Subcutaneous abdominal adipose tissue (tissue), 5 donors: ENCODE data around the gene ABHD12B.

Experiments
- H3K27ac ChIP-seq: one replicate; pipeline ENCODE4 v1.7.0; 2013; ENCODE audit warnings: low read depth, mild to moderate bottlenecking, inconsistent platforms, low read length, moderate library complexity
- H3K27me3 ChIP-seq, 5 donors: one replicate each; pipeline ENCODE4 v1.7.0; 2013; ENCODE audit warnings: low read length in 5 of 5, inconsistent platforms in 1 of 5; ENCODE audit not compliant: control insufficient read depth in 5 of 5, insufficient read depth in 4 of 5
- H3K36me3 ChIP-seq, 5 donors: one replicate each; pipeline ENCODE4 v1.7.0; 2013; ENCODE audit warnings: low read length in 5 of 5; ENCODE audit not compliant: control insufficient read depth in 5 of 5, insufficient read depth in 5 of 5
- H3K4me1 ChIP-seq, 5 donors: one replicate each; pipeline ENCODE4 v1.7.0; 2013; ENCODE audit warnings: low read length in 5 of 5, mild to moderate bottlenecking in 3 of 5, moderate library complexity in 1 of 5; ENCODE audit not compliant: control insufficient read depth in 5 of 5, insufficient read depth in 5 of 5
- H3K4me3 ChIP-seq, 5 donors: one replicate each; pipeline ENCODE4 v1.7.0; 2013; ENCODE audit warnings: low read length in 5 of 5, low read depth in 1 of 5
- H3K9ac ChIP-seq, 5 donors: one replicate each; pipeline ENCODE4 v1.7.0; 2013; ENCODE audit warnings: low read length in 5 of 5, mild to moderate bottlenecking in 4 of 5, moderate library complexity in 3 of 5
- H3K9me3 ChIP-seq, 5 donors: one replicate each; pipeline ENCODE4 v1.7.0; 2013; ENCODE audit warnings: low read length in 5 of 5; ENCODE audit not compliant: control insufficient read depth in 5 of 5
- donor health status: healthy.
- donor health status: healthy.
- donor health status: healthy.
- donor health status: healthy.
- donor health status: healthy.

The ABHD12B gene

DNA sequence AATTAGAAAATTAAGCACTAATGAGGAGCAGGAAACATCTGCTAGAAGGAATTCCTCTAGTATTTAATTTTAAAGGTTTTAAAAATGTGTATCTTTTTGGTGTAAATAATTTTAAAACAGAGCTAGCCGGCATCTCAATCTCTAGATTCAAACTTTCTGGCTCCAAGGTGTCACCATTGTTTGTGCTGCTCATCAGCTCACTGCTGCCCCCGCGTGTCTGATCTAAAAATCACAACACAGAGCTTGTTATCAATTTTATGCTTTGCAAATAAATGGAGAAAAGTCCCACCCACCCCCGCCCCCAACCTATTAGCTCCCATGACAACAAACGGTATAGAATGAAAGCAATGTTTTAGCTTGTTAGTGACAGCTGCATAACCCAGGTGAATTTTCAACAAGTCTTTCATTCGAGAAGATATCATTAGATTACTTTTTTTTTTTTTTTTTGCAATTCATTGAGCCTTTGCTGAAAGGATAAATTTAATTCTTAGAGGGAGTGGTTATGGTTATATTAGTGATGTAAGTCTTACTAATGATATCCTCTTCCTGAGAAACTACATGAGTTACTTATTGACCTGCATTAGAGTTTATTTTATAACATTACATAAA, 11.3 kb upstream of the ABHD12B start:
- H3K4me3 ChIP-seq: peak overlapping the region; percentile 60 to 87 (median 78)

DNA sequence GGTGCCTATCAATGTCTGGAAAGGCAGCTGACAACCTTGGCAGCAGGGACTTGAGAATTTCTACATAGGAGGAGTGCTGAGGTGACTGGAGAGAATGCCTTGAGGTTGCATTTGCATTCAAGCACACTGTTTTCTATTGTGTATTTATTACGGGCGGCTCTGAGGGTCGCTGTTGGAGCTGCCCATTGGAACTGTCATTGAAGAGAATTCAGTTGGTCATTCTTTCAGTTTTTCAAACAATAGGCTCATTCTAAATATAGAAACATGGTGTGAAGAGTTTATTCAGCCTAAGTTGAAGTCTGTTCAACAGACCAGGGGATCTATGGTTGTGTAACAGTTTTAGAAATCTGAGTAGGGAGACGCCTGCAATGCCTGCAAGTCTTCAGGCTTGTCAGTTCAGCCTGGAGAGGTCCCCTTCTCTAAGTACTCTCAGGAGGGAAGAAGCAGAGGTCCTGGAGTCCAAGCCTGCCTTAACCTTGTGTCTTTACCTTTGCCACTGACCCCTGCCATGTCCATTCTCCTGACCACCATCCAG, 9.8 kb upstream of the ABHD12B start:
- no peak overlapping the region for H3K4me3 ChIP-seq
- no peaks in the 10 kb centered on the region for H3K36me3 ChIP-seq
- no peak overlapping the region for H3K9ac ChIP-seq
- H3K4me1 ChIP-seq: peaks cover 0 to 17% (median 10%) of the 10 kb centered on the region in 5 donors
- no peaks in the 10 kb centered on the region for H3K27me3 ChIP-seq
- H3K27ac ChIP-seq: no peak overlapping the region
- H3K9me3 ChIP-seq: no peaks in the 10 kb centered on the region

More for the DNA sequence above, 11.3 kb upstream of the ABHD12B start:
- Histone ChIP-seq H3K9me3 (no peaks in the 10 kb centered on the region), H3K27me3 (no peaks in the 10 kb centered on the region), H3K27ac (peak overlapping the region; percentile 23), H3K4me1 (peaks cover 0 to 15% (median 10%) of the 10 kb centered on the region in 5 donors), H3K9ac (peak overlapping the region in 2 of 5 donors; percentile 51 to 72), H3K36me3 (no peaks in the 10 kb centered on the region)

DNA sequence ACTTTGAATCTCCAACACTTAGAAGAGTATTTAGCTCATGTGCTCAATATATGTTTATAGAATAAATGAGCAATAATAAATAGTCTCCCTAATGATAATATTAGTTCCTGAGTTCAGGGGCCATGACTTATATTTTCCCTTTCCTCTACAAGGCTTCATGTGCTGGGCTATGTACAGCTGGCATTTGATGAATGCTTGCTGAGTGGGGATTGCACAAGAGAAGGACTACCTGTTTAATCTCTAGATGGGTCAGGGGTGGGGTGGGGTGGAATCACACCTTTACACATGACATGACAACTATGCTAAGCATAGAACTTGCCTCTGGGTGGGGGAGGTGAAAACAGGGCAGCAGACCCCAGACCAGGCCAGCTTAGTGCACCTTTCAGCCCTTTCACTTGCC, 7.6 kb upstream of the ABHD12B start:
- no peak overlapping the region for H3K9ac ChIP-seq
- no peaks in the 10 kb centered on the region for H3K27me3 ChIP-seq
- H3K4me1 ChIP-seq: peaks cover 0 to 16% (median 10%) of the 10 kb centered on the region in 5 donors
- no peak overlapping the region for H3K4me3 ChIP-seq
- no peaks in the 10 kb centered on the region for H3K9me3 ChIP-seq
- no peaks in the 10 kb centered on the region for H3K36me3 ChIP-seq
- no peak overlapping the region for H3K27ac ChIP-seq

DNA sequence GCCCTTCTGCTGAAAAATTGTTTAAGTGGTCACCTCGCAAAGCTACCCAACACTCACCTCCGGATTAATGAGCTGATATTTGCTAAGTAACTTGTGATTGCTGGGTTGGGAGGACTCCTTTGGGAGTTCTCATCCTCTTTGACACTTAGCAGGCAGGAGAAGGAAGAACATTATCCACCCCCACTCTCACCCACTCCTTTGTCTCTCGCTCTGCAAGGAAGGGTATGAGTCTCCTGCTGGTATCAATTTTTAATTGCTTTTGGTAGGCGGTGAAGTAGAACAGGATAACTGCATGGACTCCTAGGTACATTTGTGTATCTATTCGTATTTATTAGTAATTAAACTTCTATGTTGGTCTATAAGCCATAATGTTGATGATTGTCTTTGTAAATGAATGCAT, 6.9 kb upstream of the ABHD12B start:
- Histone ChIP-seq H3K27me3 (no peaks in the 10 kb centered on the region), H3K36me3 (no peaks in the 10 kb centered on the region), H3K9me3 (no peaks in the 10 kb centered on the region), H3K4me1 (peaks cover 0 to 9% (median 4%) of the 10 kb centered on the region in 5 donors), H3K27ac (no peak overlapping the region), H3K4me3 (no peak overlapping the region), H3K9ac (no peak overlapping the region)

DNA sequence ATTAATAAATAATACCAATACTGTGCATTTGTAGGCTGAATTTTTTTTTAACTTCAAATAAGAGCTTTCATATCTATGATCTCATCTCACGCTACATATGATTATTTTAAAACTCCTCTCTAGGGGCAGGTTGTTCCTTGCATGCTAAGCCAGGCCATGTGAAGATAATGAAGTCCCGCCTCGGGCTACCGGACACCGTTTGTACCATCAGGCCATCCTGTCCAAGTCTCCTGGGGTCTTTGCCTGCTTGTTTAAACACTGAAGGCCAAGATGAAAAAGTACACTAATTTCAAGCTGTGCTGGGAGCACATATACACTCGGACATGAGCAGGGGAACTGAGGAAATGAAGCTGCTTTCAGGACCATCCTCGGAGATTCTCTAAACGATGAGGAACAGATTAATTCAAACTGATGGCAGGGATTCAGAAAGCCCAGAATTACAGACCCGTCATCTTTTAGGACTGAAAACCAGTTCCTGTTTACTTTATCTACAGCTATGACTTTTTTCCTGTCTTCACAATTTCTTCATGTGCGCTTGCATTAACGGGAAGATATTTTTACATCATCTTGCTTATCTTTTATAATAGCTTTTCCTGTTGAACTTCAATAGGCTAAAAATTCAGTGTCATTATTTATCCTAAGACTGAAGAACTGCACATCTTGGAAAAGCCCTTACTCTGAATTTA, 6.3 kb upstream of the ABHD12B start:
- Histone ChIP-seq H3K27me3 (no peaks in the 10 kb centered on the region), H3K36me3 (no peaks in the 10 kb centered on the region), H3K4me3 (no peak overlapping the region), H3K27ac (no peak overlapping the region), H3K9me3 (no peaks in the 10 kb centered on the region), H3K4me1 (peaks cover 0 to 5% (median 0%) of the 10 kb centered on the region in 5 donors), H3K9ac (no peak overlapping the region)

DNA sequence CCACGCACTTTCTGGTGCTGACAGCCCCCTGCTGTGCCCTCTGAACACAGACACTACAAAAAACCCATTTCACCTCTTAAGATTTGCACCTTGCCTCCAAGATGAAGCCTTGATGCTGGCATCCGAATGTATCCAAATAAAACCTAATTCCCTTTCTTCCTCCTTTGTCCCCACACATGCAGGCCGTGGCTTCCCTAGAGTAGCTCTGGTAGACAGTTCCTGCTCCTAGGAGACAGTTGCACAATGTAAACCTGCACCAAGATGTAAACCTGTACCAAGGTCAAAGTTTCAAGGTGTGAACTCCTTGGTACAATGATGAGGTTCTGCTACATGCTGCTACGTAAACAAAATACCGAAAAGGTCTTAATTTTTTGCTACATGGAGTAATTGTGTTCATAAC, 625 bp upstream of the ABHD12B start:
- Histone ChIP-seq H3K4me3 (no peak overlapping the region), H3K9ac (no peak overlapping the region), H3K27me3 (peaks cover 0 to 8% (median 2%) of the 10 kb centered on the region in 5 donors), H3K27ac (no peak overlapping the region), H3K9me3 (no peaks in the 10 kb centered on the region), H3K36me3 (no peaks in the 10 kb centered on the region), H3K4me1 (peaks cover 0 to 12% (median 6%) of the 10 kb centered on the region in 5 donors)

DNA sequence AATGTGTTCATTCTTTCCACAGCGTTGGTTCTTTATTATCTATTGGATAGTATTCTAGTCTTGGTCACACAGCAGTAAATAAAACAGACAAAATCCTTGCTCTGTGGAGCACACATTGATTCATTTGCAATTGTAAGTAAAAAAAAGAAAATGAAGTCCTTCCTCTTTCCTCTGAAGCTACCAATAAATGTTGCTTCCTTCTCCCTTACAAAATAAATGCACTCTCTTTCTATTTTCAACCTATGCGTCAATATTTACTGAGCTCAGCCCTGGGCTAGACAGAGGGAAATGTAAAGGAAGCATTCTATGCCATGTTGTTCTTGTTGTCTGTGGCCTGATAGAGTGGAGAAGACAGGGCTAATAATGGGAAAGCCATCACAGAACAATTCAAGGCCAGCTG, 2.9 kb downstream of the ABHD12B start:
- H3K27me3 ChIP-seq: peaks cover 0 to 8% (median 2%) of the 10 kb centered on the region in 5 donors
- no peaks in the 10 kb centered on the region for H3K9me3 ChIP-seq
- no peak overlapping the region for H3K4me3 ChIP-seq
- no peak overlapping the region for H3K27ac ChIP-seq
- H3K36me3 ChIP-seq: no peaks in the 10 kb centered on the region
- H3K4me1 ChIP-seq: peaks cover 0 to 20% (median 12%) of the 10 kb centered on the region in 5 donors
- no peak overlapping the region for H3K9ac ChIP-seq

DNA sequence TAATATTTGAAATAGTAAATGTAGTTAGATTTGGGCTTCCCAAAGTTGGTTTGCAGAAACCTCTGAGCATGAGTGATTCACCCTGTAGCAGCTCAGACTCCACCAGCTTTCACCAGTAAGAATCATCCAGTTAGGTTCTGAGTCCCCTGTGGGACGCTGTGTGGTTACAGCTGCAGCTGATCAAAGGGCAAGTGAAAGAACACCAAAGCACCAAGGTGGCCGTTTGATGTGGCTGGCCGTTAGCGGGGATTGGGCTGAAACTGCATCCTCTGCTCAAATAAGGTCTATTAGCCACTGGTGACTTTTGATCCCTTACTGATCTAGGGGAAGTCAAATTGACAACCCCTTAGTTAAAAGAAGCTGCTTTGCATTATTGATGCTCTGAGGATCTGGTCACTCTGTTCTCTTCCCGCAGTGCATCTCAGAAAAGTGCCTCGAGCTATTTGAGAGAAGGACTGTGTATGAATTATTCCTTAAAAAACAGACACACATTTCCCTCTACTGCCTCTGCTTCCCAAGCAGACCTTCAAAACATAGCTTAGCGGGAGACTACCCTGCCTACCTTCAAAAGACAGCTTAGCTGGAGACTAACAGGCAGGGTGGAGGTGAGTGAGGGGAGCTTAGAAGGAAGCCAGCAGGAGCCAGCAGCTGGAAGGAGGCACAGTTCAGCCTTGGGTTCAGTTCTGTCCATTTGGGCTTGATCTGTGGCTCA, 3.7 kb downstream of the ABHD12B start:
- Histone ChIP-seq H3K9ac (no peak overlapping the region), H3K9me3 (no peaks in the 10 kb centered on the region), H3K4me1 (peaks cover 0 to 20% (median 12%) of the 10 kb centered on the region in 5 donors), H3K27me3 (peaks cover 0 to 8% (median 2%) of the 10 kb centered on the region in 5 donors), H3K4me3 (no peak overlapping the region), H3K36me3 (no peaks in the 10 kb centered on the region), H3K27ac (no peak overlapping the region)

DNA sequence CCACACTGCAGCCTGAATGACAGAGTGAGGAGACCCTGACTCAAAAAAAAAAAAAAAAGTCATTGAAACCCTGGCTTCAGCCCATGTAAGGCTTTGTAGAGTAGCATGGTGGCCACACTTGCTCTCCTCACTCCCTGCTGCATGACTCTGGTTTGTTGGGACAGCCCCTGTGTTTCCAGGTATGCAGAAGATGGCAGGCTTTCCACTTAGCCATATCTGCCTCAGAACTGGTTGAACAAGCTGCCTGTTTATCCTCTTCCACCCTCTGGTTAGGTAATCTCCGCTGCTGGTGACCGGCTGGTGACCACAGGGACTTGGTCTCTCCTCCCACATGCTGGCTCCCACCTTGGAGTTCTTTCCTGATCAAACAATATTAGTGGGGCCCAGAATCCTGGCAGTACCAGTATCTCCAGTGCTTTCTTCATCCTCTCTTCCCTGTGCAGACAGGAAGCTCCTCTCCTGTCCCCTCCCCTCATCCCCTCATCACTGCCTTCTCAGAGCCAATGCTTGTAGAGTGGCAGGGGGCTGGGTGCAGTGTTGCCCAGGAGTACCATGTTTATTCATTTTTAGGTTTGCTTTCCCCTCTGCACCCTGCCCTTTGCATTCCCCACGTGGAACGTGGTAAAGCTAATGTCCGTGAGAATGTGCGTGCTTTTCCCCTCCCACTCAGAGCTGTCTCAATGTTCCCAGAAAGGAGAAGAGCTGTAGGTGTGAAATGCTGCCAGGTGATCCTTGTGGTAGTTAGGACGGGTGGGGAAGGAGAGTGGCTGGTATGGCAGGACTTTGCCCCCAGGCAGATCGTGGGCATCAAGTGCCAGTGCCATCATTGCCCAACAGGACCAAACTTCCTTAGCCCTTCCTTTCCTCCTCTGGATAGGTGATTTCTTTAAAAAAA, 11.3 kb downstream of the ABHD12B start:
- Histone ChIP-seq H3K9me3 (no peaks in the 10 kb centered on the region), H3K27ac (no peak overlapping the region), H3K9ac (no peak overlapping the region), H3K4me1 (no peaks in the 10 kb centered on the region), H3K4me3 (no peak overlapping the region), H3K27me3 (no peaks in the 10 kb centered on the region), H3K36me3 (peaks cover 0 to 15% (median 12%) of the 10 kb centered on the region in 5 donors)
